PC-9 (cell line): ENCODE data around the gene PTDSS2. TPM values are rescaled to one million over a fixed set of nuclear protein-coding genes. Genes with fewer than 3 reads are reported as not detected.

ENCODE experiments used
- BruUV-seq: library from RNA; stranded (reverse); fragments of 400-500 nt; replicated peaks from 2 replicates; lab custom pipeline; 2021; lab: Mats Ljungman, UMichigan
- CTCF ChIA-PET: fragments of 300-600 bp; sonication (Branson Sonifier 250); formaldehyde crosslinking; loops from one replicate; lab custom pipeline; 2022; ENCODE audit warnings: antibody characterized with exemption; lab: Charles Lee
- POLR2A ChIA-PET: fragments of 300-600 bp; sonication (Branson Sonifier 250); formaldehyde crosslinking; loops from one replicate; lab custom pipeline; 2022; ENCODE audit warnings: antibody characterized with exemption; ENCODE audit not compliant: unreplicated experiment; lab: Charles Lee
- DNase-seq, 2 experiments: peaks; one replicate each; pipeline versions ENCODE4 v3.0.0 to v3.0.0-alpha.2; 2015 to 2022; ENCODE audit warnings: mixed read lengths in 1 of 2
- H2AFZ ChIP-seq: fragments of 200-600 bp; sonication (generic); 2 replicates; pipeline ENCODE4 v1.8.1; 2017; ENCODE audit warnings: antibody characterized with exemption
- H3F3A ChIP-seq: fragments of 200-600 bp; sonication (generic); 2 replicates; pipeline ENCODE4 v1.8.1; 2017; ENCODE audit warnings: antibody characterized with exemption, mild to moderate bottlenecking, low read depth; ENCODE audit not compliant: insufficient read depth
- H3K27ac ChIP-seq: fragments of 200-600 bp; sonication (generic); 2 replicates; pipeline ENCODE4 v1.6.1; 2016; ENCODE audit warnings: mixed run types
- H3K27me3 ChIP-seq: fragments of 200-600 bp; sonication (generic); 2 replicates; pipeline ENCODE4 v1.6.1; 2016; ENCODE audit warnings: low read depth, mixed run types; ENCODE audit not compliant: insufficient read depth
- H3K36me3 ChIP-seq: fragments of 200-600 bp; sonication (generic); 2 replicates; pipeline ENCODE4 v1.6.1; 2016; ENCODE audit warnings: low read depth, mixed run types
- H3K4me1 ChIP-seq: fragments of 200-600 bp; sonication (generic); replicated peaks from 2 replicates; pipeline ENCODE4 v1.6.1; 2016; ENCODE audit warnings: mixed run types; ENCODE audit not compliant: insufficient read depth
- H3K4me2 ChIP-seq: fragments of 200-600 bp; sonication (generic); 2 replicates; pipeline ENCODE4 v1.6.1; 2017; ENCODE audit warnings: mixed run types
- H3K4me3 ChIP-seq: fragments of 200-600 bp; sonication (generic); 2 replicates; pipeline ENCODE4 v1.6.1; 2016; ENCODE audit warnings: mixed run types
- H3K79me2 ChIP-seq: fragments of 200-600 bp; sonication (generic); 2 replicates; pipeline ENCODE4 v1.6.1; 2017; ENCODE audit warnings: low read depth, mixed run types
- H3K9me2 ChIP-seq: fragments of 200-600 bp; sonication (generic); 2 replicates; pipeline ENCODE4 v1.8.1; 2017; ENCODE audit warnings: mild to moderate bottlenecking; ENCODE audit not compliant: insufficient read depth
- H3K9me3 ChIP-seq: fragments of 200-600 bp; sonication (generic); 2 replicates; pipeline ENCODE4 v1.8.1; 2016; ENCODE audit warnings: low read depth; ENCODE audit not compliant: insufficient read depth
- H4K20me1 ChIP-seq: fragments of 200-600 bp; sonication (generic); 2 replicates; pipeline ENCODE4 v1.8.1; 2017; ENCODE audit not compliant: insufficient read depth
- CTCF ChIP-seq: fragments of 200-600 bp; sonication (generic); conservative IDR thresholded peaks from 2 replicates; pipeline ENCODE4 v1.6.1; 2017; ENCODE audit warnings: mixed run types, antibody characterized with exemption, mild to moderate bottlenecking, moderate library complexity
- EZH2 ChIP-seq: fragments of 200-600 bp; sonication (generic); IDR thresholded peaks from 2 replicates; pipeline ENCODE4 v1.8.0; 2017; ENCODE audit warnings: antibody characterized with exemption, low read depth
- intact Hi-C: fragments of 100-400 bp; cut with micrococcal nuclease; formaldehyde crosslinking; loops from one replicate; pipeline ENCODE4 v1.10.0; 2022; ENCODE audit not compliant: unreplicated experiment
- total RNA-seq: library from RNA; stranded (reverse); gene quantifications from 2 replicates; pipeline ENCODE4 v1.2.3, GENCODE V29; 2021

The PTDSS2 gene
- total RNA-seq, 1 experiment from 2014 or later = 32.5 TPM

- no TSS peak for BruUV-seq
- Histone ChIP-seq H3F3A (no peaks in the 10 kb centered on the region; the same call in 1 of the 2 replicates), H3K27ac (no peak overlapping the region), H3K79me2 (no peaks in the 10 kb centered on the region), H3K36me3 (no peaks in the 10 kb centered on the region), H3K4me2 (no peak overlapping the region), H3K9me2 (no peaks in the 10 kb centered on the region), H3K9me3 (no peaks in the 10 kb centered on the region), H3K27me3 (no peaks in the 10 kb centered on the region), H2AFZ (no peak overlapping the region), H3K4me1 (no peaks in the 10 kb centered on the region), H4K20me1 (no peaks in the 10 kb centered on the region), H3K4me3 (no peak overlapping the region)
- POLR2A ChIA-PET = no interaction called here
- TF ChIP-seq CTCF (no peak), EZH2 (no peak)
- no peak for DNase-seq
- CTCF ChIA-PET = no interaction called here
- intact Hi-C loops = no loop called here
These were observed 11.8 kb upstream of the PTDSS2 start for GRCh38 chr11:438101-438844.

GRCh38 chr11:439315-440064, 10.6 kb upstream of the PTDSS2 start:
- H3K79me2 ChIP-seq = no peaks in the 10 kb centered on the region
- no peak overlapping the region for H2AFZ ChIP-seq
- H3K27me3 ChIP-seq = no peaks in the 10 kb centered on the region
- no peaks in the 10 kb centered on the region; the same call in 1 of the 2 replicates for H3F3A ChIP-seq
- no peaks in the 10 kb centered on the region for H3K36me3 ChIP-seq
- no TSS peak for BruUV-seq
- H3K9me3 ChIP-seq = no peaks in the 10 kb centered on the region
- intact Hi-C loops = no loop called here
- H3K4me3 ChIP-seq = no peak overlapping the region
- POLR2A ChIA-PET = no interaction called here
- no peak for DNase-seq
- TF ChIP-seq CTCF (no peak), EZH2 (no peak)
- H4K20me1 ChIP-seq = no peaks in the 10 kb centered on the region
- no peaks in the 10 kb centered on the region for H3K4me1 ChIP-seq
- H3K27ac ChIP-seq = no peak overlapping the region
- H3K9me2 ChIP-seq = no peaks in the 10 kb centered on the region
- no peak overlapping the region for H3K4me2 ChIP-seq
- CTCF ChIA-PET = no interaction called here

- no peaks in the 10 kb centered on the region for H3K4me1 ChIP-seq
- BruUV-seq = no TSS peak
- CTCF ChIA-PET = no interaction called here
- intact Hi-C loops = no loop called here
- no peaks in the 10 kb centered on the region for H3K36me3 ChIP-seq
- H3F3A ChIP-seq = no peaks in the 10 kb centered on the region; the same call in 1 of the 2 replicates
- H3K79me2 ChIP-seq = no peaks in the 10 kb centered on the region
- POLR2A ChIA-PET = no interaction called here
- H4K20me1 ChIP-seq = no peaks in the 10 kb centered on the region
- TF ChIP-seq CTCF (no peak), EZH2 (no peak)
- H3K4me3 ChIP-seq = no peak overlapping the region
- no peak overlapping the region for H3K27ac ChIP-seq
- no peak for DNase-seq
- no peak overlapping the region for H2AFZ ChIP-seq
- no peaks in the 10 kb centered on the region for H3K9me3 ChIP-seq
- no peak overlapping the region for H3K4me2 ChIP-seq
- no peaks in the 10 kb centered on the region for H3K9me2 ChIP-seq
- no peaks in the 10 kb centered on the region for H3K27me3 ChIP-seq
These were observed 9.7 kb upstream of the PTDSS2 start for GRCh38 chr11:440065-441042.
